HG03103 (cell line): ENCODE data around the gene C22orf23.

Experiments
- ATAC-seq: cut with Tn5 transposase; IDR thresholded peaks from one replicate; pipeline ENCODE4 v1.9.1; 2021; ENCODE audit warnings: low read depth; ENCODE audit not compliant: unreplicated experiment

C22orf23 gene

DNA sequence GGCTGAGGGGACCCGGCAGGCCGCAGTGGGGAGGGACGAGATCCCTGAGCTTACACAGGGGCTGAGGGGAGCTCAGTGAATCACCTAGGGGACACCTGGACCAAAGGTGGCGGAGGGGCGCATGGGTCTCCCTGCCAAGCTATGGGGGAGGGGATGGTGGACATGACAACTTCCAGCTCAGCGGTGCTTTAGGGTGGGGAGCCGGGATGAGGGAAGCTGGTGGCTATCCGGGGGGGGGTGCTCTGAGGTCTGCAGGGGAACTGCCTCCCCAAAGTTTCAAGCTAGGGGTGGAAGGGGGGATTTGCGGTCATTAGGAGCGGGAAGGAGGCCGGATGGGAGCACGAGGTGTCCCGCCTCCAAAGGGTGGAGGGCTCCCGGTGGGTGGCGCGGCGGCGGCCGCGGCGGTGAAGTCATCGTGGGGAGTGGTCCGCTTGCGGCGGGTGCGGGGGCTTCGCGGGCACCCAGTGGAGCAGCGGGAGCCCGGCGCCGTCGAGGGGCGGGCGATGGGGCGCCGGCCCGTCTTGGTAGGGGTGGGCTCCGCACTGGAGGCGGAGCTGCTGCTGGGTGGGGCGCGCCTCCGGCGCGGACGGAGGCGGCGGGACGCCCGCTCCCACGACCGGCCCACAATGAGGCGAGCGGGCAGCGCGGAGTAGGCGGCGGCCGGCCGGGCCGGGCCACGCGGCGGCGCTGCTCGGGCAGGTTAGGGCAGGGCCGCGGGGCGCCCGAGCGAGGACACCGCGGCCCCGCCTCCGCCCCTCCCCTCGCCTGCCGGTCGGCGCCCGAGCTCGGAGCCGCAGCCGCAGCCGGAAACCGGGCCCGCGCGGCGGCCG, 47.7 kb downstream of the C22orf23 start, which contains the start of gene MICALL1:
MICALL1 (plus strand) TSS at position 764 of the 830 bp plus-strand sequence. CDS start 126 bp downstream, outside the sequence.
- ATAC-seq: peak; percentile 79

- no peak for ATAC-seq
Measured at GRCh38 chr22:37904572-37905533, 48.5 kb downstream of the C22orf23 start.

- ATAC-seq: no peak
Measured at GRCh38 chr22:37898441-37899181, 54.8 kb downstream of the C22orf23 start.

- ATAC-seq: no peak
Measured at GRCh38 chr22:37897807-37898206, 55.6 kb downstream of the C22orf23 start.

GRCh38 chr22:37896939-37897338, 56.5 kb downstream of the C22orf23 start:
- no peak for ATAC-seq

DNA sequence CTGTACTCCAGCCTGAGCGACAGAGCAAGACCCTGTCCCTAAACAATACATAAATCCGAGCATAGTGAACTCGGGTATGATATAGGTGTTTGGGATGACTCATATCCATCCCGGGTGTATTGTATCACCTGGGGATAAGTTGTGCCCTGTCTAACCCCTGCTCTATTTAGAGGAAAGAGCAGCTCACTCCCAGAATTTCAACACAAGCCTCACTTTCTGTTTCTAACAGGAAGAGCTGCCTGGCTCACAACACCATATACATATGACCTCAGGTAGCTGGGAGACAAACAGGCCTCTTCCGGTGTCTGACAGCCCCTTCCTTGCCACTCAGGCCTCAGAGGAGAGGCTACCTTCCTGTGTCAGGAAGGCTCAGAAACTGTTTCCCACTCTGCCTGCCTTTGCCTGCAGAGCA, 57.2 kb downstream of the C22orf23 start:
- ATAC-seq: no peak

GRCh38 chr22:37894939-37895670, 58.3 kb downstream of the C22orf23 start:
- ATAC-seq: no peak

DNA sequence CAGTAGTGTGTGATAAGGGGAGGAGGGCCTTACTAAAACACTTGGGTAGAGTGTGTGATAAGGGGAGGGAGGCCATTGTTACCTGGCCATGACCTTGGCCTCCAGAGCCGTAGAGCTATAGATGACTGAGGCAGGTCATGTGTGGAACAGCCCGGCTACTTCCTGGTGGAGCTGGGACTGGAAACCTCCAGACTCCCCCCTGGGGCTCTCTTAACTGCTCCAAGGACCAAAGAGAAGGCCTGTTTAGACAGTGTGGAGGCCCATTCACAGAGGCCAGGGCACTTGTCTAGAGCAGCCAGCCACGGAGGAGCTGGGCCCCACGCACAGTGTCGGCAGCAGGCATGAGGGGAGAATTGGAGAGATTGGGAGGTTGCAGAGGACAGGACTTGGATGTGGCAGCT, 59.8 kb downstream of the C22orf23 start:
- ATAC-seq: no peak
